ENCODE results near the gene POGZ.

POGZ gene

DNA sequence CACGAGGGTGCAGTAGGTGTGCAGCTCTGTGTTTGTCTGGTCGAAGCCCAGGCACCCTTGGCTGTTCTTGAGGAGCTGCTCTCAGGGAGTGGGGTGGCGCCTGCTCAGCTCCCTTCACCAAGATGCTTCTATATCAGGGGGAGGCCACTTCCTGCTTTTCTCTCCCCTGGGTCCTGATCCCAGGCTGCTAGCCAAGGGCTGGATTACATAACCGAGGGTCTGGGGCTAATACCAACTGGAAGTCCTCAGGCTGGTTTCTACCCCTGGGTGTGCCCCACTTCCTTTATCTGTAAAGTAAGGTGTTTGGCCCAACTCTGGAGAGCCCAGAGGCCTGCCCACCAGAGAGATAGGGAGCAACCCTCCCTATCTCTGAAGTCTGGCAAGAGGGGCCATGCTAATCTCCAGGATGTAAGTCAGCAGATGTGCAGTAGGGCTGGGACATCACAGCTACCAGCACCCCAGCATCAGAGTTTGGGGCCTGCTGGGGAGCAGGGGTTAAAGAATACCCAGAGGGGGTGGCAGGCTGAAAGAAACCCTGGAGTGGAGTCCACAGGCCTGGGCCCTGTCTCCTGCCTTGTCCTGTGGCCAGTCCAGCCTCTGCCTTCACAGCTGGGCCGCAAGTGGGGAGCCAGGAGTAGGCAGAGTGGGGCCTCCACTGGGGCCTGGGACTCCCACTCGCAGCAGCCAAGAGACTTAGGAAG lies 88.9 kb downstream of the POGZ start:
- no peak for DNase-seq

DNA sequence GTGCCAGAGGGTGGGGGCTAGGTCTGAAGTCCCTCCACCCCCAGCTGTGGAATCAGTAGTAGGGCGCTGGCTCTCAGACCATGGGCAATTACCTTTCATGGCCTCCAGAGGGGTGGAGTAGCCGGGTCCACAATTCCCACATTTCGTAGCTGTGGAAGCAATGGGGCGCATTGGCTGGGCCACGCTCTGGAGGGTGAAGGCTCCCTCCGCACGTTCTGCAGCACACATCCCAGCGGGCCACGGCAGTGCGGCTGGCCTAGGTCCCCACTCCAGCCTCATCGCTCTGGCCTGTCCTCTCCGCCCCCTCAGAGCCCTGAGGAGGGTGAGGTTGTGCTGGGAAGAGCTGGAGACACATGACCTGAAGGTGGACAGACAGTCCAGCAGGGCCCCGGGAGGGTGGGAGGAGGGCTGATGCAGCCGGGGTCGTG lies 89.7 kb downstream of the POGZ start:
- DNase-seq = no peak

DNA sequence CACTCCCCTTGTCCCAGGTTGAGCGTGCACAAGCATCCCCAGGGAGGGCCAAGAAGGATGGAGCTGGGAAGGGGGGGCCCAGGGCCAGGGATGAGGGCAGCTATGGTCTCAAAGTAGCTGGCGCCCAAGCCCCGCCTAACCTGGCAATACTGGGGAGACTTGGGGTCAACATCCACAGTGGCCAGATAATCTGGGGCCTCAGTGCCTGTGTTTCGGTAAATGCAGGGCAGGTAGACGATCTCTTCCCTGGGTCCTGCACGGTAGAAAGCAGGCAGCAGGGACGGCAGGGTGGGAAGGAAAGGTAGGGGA lies 90.0 kb downstream of the POGZ start:
- no peak for DNase-seq

DNA sequence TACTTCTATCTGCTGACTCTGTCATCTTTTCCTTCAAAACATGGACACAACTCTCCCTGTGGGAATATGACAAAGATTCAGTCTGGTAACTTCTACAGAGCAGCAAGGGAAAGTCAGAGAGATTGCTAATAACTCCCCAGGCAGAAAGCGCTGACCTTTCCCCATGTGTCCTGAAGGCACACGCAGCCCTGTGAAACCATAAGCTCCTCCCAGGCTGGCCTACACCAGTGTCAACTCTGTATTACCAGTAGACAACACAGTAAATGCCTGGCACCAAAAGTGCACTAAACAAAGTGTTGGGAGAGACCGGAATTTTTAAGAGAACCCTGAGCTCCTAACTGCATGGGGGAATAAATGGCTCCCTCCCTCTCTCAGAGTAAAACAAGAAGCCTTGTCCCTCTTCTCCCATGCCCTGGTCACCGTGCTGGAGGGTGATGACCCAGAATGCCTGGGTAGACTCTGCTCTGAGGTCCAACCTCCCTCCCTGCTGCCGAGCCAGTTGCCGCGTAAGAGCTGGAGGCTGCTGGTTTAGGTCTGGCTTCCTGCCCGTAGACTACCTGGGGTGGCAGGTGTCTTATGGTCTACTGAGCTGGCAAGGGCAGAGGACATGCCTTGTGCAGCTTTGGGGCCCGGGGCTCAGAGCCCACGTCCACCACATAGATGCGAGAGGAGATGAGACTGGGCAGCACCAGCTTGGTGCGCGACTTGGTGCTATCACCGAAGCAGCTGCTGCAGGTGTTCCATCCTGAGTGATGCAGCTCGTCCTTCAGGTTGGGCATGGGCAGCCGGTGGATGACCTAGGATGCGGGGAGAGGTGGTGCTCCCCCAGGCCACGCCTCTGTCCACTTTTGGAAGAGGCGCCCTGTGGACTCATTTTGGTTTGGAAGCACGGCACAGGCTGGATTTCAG lies 90.6 kb downstream of the POGZ start:
- no peak for DNase-seq

DNA sequence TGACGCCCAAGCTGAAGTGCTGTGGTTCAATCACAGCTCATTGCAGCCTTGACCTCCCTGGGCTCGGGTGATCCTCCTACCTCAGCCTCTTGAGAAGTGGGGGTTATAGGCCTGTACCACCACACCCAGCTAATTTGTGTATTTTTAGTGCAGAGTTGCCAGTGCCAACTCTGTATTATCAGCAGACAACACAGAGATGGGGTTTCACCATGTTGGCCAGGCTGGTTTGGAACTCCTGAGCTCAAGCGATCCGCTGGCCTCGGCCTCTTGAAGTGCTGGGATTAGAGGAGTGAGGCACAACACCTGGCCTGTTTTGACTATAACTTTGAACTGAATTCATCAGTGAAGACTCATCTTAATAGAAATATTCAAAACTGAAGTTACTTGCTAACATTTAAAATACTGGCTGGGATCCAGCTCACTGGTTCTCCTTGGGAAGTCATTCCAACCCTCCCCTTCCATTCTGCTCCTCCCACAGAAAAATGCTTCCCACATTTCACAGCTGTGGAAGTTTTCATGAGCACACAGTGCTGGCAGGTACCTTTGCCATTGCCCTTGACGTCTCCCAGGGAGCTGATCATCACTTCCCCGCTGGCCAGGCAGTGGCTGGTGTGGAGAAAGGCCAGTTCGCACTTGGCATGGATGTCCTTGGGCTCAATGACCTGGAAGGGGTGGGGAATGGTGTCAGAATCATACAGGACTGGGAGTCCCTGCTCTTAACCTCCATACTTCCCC lies 91.5 kb downstream of the POGZ start:
- no peak for DNase-seq

DNA sequence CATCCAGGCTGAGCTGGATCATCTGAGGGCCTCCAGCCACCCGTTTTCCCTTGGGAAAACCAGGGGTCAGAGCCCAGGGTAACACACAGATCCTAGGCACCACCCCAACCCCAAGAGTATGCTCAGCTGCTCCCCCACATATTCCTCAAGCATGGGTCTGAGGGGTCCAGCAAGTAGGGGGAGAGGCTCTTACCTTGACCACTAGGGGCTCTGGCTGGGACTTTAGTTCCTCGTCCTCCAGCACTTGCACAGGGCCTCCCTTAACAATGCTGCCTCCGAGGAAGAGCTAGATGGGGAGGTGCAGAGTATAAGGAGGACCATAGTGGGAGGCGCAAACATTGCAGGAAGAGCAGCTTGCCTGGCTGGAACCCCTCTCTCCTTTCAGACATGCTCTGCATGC lies 94.3 kb downstream of the POGZ start:
- DNase-seq = no peak

DNA sequence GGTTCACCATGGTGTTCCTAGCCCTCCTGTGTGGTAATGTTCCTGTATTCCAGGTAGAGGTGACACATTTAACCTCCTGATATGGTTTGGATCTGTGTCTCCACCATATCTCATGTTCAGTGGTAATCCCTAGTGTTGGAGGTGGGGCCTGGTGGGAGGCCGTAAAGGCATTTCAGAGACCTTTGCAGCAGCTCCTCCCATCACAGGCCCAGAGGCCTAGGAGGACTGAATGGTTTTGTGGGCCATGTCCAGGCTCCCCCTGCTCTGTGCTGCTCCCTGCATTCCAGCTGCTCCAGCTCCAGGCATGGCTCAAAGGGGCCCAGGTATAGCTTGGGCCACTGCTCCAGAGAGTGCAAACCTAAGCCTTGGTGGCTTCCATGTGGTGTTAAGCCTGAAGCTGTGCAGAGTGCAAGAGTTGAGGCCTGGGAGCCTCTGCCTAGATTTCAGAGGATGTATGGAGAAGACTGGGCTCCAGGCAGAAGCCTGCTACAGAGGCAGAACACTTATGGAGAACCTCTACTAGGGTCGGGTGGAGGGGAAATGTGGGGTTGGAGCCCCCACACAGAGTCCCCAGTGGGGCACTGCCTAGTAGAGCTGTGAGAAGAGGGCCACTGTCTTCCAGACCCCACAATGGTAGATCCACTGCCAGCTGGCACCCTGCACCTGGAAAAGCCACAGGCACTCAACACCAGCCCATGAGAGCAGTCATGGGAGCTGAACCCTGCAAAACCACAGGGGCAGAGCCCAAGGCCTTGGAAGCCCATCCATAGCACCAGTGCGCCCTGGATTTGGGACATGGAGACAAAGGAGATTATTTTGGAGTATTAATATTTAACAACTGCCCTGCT lies 96.8 kb downstream of the POGZ start:
- DNase-seq = no peak

DNA sequence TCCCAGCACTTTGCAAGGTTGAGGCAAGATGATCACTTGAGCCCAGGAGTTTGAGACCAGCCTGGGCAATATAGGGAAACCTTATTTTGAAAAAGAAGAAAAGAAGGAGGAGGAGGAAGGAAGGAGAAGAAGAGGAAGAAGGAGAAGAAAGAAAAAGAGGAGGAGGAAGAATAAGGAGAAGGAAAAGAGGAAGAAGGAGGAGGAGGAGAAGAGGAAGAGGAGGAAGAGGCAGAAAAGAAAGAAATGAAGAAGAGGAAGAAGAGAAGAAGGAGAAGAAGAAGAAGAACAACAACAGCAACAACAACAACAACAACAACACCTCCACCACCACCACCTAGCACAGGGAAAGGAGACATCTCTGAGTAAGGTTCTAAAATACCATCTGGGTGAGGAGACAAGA lies 97.4 kb downstream of the POGZ start:
- DNase-seq = no peak

DNA sequence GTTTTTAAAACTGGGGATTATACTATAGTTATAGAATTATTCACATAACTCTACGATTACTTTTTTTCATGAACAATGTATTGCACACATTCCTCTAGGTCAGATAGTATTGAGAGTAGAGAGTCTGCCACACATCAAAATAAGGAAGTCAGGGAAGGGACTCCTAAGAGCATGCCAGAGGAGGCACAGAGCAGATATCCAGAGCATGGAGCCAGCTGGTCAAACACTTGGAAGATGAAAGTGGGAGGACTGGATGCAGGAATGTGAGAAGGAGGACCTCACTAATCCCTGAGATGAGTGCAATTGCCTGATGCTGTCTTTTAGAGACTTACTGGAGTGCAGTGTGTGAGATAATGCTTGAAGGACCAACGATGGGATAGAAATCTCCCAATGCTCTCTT lies 102.6 kb downstream of the POGZ start:
- DNase-seq = no peak

All from SIG-M5 (cell line).